ENCODE data around the gene TTC7B.

DNA sequence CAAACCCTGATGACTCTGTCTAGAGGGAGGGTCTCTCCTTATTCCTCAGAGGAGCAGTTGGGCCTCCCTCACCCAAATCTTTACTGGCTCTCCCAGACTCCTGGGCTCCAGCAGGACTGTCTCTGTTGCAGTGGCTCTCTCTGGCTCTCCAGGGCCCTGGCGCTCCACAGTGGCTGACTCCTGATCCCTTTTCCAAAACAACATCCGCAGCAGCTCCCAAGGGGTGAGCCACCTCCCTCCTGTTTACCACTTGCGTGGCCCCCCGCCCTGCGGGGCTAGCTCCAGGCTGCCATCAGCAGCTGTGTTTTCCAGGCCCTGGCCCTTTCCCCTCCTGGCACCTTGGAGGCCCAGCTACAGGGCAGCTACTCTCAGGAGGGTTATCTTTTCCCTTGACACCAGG lies 295.9 kb downstream of the TTC7B start:
- TF ChIP-seq MYC (IDR thresholded peaks at IDR 0.05; ENCODE audit: low read depth, low read length) (no peak), EZH2 (IDR thresholded peaks at IDR 0.05; ENCODE audit: borderline replicate concordance, low read depth, low read length, severe bottlenecking) (no peak), POLR2AphosphoS5 (IDR thresholded peaks at IDR 0.05; ENCODE audit: insufficient read depth, low read depth, low read length) (no peak)
- TF ChIP-seq, protein P1, sequence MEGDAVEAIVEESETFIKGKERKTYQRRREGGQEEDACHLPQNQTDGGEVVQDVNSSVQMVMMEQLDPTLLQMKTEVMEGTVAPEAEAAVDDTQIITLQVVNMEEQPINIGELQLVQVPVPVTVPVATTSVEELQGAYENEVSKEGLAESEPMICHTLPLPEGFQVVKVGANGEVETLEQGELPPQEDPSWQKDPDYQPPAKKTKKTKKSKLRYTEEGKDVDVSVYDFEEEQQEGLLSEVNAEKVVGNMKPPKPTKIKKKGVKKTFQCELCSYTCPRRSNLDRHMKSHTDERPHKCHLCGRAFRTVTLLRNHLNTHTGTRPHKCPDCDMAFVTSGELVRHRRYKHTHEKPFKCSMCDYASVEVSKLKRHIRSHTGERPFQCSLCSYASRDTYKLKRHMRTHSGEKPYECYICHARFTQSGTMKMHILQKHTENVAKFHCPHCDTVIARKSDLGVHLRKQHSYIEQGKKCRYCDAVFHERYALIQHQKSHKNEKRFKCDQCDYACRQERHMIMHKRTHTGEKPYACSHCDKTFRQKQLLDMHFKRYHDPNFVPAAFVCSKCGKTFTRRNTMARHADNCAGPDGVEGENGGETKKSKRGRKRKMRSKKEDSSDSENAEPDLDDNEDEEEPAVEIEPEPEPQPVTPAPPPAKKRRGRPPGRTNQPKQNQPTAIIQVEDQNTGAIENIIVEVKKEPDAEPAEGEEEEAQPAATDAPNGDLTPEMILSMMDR (IDR thresholded peaks at IDR 0.05; ENCODE audit: extremely low read depth in 1 of 2, insufficient read depth in 1 of 2, low read depth in 1 of 2, low read length in 2 of 2), result no peak

Data from endothelial cell of umbilical vein (primary cell).